Vagina (tissue), 2 donors: ENCODE results near the gene VEZT.

Source experiments
- POLR2A ChIP-seq, 2 donors: fragments of 450-650 bp; IDR thresholded peaks; one replicate each; pipeline ENCODE4 v1.6.1; 2017; ENCODE audit warnings: antibody characterized with exemption in 2 of 2, mild to moderate bottlenecking in 2 of 2, moderate library complexity in 2 of 2
- POLR2AphosphoS5 ChIP-seq, 2 donors: sonication (generic); formaldehyde crosslinking; IDR thresholded peaks; one replicate each; pipeline ENCODE4 v1.9.0; 2017; ENCODE audit warnings: antibody characterized with exemption in 2 of 2, mild to moderate bottlenecking in 2 of 2, low read depth in 1 of 2; ENCODE audit not compliant: insufficient read depth in 1 of 2
- TF ChIP-seq, protein P1 (sequence below), 3 experiments: fragments of 450-650 bp in 2 of 3; fragments of 200-600 bp in 1 of 3; sonication (generic) in 1 of 3; IDR thresholded peaks; one replicate each; pipeline ENCODE4 v1.5.1; 2017 to 2019; ENCODE audit warnings: antibody characterized with exemption in 3 of 3, mild to moderate bottlenecking in 2 of 3, moderate library complexity in 2 of 3

DNA sequence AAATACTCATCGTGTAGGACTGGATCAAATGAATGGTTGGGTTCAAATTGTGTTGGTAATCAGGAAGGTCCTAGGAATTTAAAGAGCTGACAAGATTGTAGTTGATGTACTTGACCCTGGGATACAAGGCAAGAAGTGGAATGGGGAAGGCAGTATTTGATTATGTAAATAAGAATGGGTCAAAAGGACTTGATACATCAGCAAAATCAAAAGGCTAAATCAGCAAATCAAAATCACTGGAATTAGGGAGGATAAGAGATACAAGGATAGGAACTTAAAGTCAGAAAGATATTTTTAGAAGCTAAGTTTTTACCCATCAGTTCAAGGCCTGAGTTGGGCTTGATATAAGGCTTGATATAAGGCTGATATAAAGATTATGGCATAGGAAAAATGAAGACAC lies 65.8 kb downstream of the VEZT start:
- TF ChIP-seq, protein P1, sequence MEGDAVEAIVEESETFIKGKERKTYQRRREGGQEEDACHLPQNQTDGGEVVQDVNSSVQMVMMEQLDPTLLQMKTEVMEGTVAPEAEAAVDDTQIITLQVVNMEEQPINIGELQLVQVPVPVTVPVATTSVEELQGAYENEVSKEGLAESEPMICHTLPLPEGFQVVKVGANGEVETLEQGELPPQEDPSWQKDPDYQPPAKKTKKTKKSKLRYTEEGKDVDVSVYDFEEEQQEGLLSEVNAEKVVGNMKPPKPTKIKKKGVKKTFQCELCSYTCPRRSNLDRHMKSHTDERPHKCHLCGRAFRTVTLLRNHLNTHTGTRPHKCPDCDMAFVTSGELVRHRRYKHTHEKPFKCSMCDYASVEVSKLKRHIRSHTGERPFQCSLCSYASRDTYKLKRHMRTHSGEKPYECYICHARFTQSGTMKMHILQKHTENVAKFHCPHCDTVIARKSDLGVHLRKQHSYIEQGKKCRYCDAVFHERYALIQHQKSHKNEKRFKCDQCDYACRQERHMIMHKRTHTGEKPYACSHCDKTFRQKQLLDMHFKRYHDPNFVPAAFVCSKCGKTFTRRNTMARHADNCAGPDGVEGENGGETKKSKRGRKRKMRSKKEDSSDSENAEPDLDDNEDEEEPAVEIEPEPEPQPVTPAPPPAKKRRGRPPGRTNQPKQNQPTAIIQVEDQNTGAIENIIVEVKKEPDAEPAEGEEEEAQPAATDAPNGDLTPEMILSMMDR (IDR thresholded peaks at IDR 0.05) = no peak
- TF ChIP-seq POLR2A (IDR thresholded peaks at IDR 0.05) = no peak
- TF ChIP-seq POLR2AphosphoS5 (IDR thresholded peaks at IDR 0.05; ENCODE audit: insufficient read depth in 1 of 2, low read depth in 1 of 2) = no peak
